CD4-positive, alpha-beta T cell (primary cell): ENCODE data around the gene SLC24A3. TPM values are rescaled to one million over a fixed set of nuclear protein-coding genes. Genes with fewer than 3 reads are reported as not detected.

ENCODE experiments used
- ATAC-seq: fragments of 200-7000 bp; cut with Tn5 transposase; one replicate; pipeline ENCODE4 v1.10.0; 2022; ENCODE audit warnings: mild to moderate bottlenecking; ENCODE audit not compliant: poor library complexity
- CTCF ChIA-PET: fragments of 350-600 bp; sonication (Branson Sonifier 250); formaldehyde crosslinking; loops from one replicate; lab custom pipeline; 2021; ENCODE audit warnings: antibody characterized with exemption, inconsistent platforms; lab: Charles Lee
- POLR2A ChIA-PET: fragments of 350-600 bp; sonication (Branson Sonifier 250); formaldehyde crosslinking; loops from one replicate; lab custom pipeline; 2021; ENCODE audit warnings: antibody characterized with exemption, inconsistent platforms; lab: Charles Lee
- DNase-seq, 14 experiments: peaks; one replicate each; pipeline ENCODE4 v3.0.0-alpha.2; 2013 to 2020; ENCODE audit warnings: mixed read lengths in 2 of 14
- H3K27ac ChIP-seq, 2 donors: one replicate each; pipeline versions ENCODE4 v1.5.1 to v1.7.0; 2013; ENCODE audit warnings: low read length in 2 of 2, low read depth in 1 of 2, mild to moderate bottlenecking in 1 of 2
- H3K27me3 ChIP-seq, 2 experiments: 1 replicate in 1 of 2; 2 replicates in 1 of 2; pipeline versions ENCODE4 v1.6.1 to v1.7.0; 2013; ENCODE audit warnings: low read length in 2 of 2, control low read depth in 1 of 2, mild to moderate bottlenecking in 1 of 2, moderate library complexity in 1 of 2; ENCODE audit not compliant: insufficient read depth in 2 of 2, control insufficient read depth in 1 of 2
- H3K36me3 ChIP-seq: one replicate; pipeline ENCODE4 v1.6.1; 2013; ENCODE audit warnings: low read length, control low read depth; ENCODE audit not compliant: insufficient read depth
- H3K4me1 ChIP-seq: one replicate; pipeline ENCODE4 v1.6.1; 2013; ENCODE audit warnings: low read length, control low read depth; ENCODE audit not compliant: insufficient read depth
- H3K4me3 ChIP-seq: one replicate; pipeline ENCODE4 v1.5.1; 2013; ENCODE audit warnings: mild to moderate bottlenecking, low read length, moderate library complexity
- H3K9me3 ChIP-seq, 2 experiments: 1 replicate in 1 of 2; 2 replicates in 1 of 2; pipeline versions ENCODE4 v1.6.1 to v1.7.0; 2013; ENCODE audit warnings: low read length in 2 of 2, mild to moderate bottlenecking in 2 of 2, control low read depth in 1 of 2, moderate library complexity in 1 of 2; ENCODE audit not compliant: control insufficient read depth in 1 of 2, insufficient read depth in 1 of 2
- H3K27ac Mint-ChIP-seq: one replicate; pipeline ENCODE4 v1.8.0; 2020; ENCODE audit warnings: mixed read lengths
- H3K27me3 Mint-ChIP-seq: one replicate; pipeline ENCODE4 v1.8.0; 2021; ENCODE audit warnings: mixed read lengths
- H3K36me3 Mint-ChIP-seq: one replicate; pipeline ENCODE4 v1.8.0; 2021; ENCODE audit warnings: low read depth, mixed read lengths
- H3K4me1 Mint-ChIP-seq: one replicate; pipeline ENCODE4 v1.8.0; 2021; ENCODE audit warnings: low read depth, mixed read lengths
- H3K4me3 Mint-ChIP-seq: one replicate; pipeline ENCODE4 v1.8.0; 2020; ENCODE audit warnings: mild to moderate bottlenecking, mixed read lengths
- H3K9me3 Mint-ChIP-seq: one replicate; pipeline ENCODE4 v1.8.0; 2020; ENCODE audit warnings: mixed read lengths
- intact Hi-C, 2 experiments: fragments of 100-400 bp; cut with DNase I in 1 of 2; cut with micrococcal nuclease in 1 of 2; formaldehyde crosslinking; loops; one replicate each; pipeline versions ENCODE4 v1.15.1 to v1.9.0; 2023 to 2025; cut with DNase I, micrococcal nuclease
- total RNA-seq, 174 experiments: library from RNA in 2 of 174; stranded (reverse) in 2 of 174; gene quantifications; one replicate each; pipeline ENCODE4 v1.2.3 and lab custom pipeline; 2021 to 2026
- TF ChIP-seq, protein P1 (sequence below): fragments of 200-600 bp; IDR thresholded peaks from one replicate; pipeline ENCODE4 v1.8.0; 2022; ENCODE audit warnings: antibody characterized with exemption, mild to moderate bottlenecking

SLC24A3 gene
- total RNA-seq, 2 experiments from 2014 or later, result not detected

DNA sequence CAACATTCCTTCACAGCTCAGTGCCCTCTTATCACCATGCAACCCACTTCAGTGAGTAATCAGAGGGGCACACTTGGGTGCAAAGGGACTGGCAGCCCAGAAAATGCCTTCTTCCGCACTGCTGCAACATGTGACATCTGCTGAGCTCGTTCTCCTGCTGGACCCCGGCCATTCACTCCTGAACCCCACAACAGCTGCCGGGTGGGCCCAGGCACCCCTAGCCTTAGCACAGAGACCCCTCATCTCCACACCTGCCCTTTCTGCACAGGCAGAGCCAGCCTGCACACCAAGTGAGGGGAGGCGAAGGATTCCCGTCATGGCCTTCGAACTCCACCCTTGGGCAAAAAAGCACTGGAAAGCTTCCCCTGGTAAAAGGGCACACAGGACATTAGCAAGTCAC is 381.3 kb downstream of the SLC24A3 start:
- H3K4me3 Mint-ChIP-seq, result no peak overlapping the region
- H3K27me3 Mint-ChIP-seq, result no peaks in the 10 kb centered on the region

DNA sequence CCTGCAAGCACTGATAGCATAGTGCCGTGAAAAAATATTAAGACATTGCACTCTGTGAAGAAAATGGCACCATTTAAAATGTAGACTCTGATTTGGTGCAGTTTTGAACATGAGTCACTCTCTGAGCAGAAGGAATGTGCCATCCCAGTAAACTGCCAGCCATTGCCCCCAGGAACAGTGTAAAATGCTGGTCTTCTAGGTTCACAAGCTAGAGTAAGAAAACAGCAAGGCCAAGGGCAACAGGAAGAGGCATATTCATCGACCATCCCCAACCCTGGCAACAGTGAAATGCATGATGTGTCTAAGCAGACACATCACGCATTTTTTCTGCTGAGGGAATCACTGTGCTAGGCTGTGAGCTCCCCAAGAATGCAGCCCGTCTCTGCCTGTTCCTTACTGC is 382.5 kb downstream of the SLC24A3 start:
- POLR2A ChIA-PET, result no interaction called here

More for the DNA sequence above, 381.3 kb downstream of the SLC24A3 start:
- Histone ChIP-seq H3K27ac (no peak overlapping the region), H3K36me3 (no peaks in the 10 kb centered on the region), H3K27me3 (no peaks in the 10 kb centered on the region), H3K4me1 (no peaks in the 10 kb centered on the region), H3K4me3 (no peak overlapping the region), H3K9me3 (peaks cover 0 to 4% of the 10 kb centered on the region in 2 experiments)
- no peaks in the 10 kb centered on the region for H3K36me3 Mint-ChIP-seq
- ChIA-PET CTCF (no interaction called here), POLR2A (no interaction called here)
- no peaks in the 10 kb centered on the region for H3K9me3 Mint-ChIP-seq
- H3K27ac Mint-ChIP-seq, result no peak overlapping the region
- DNase-seq (no peak), ATAC-seq (no peak)
- intact Hi-C loops, result no loop called here
- no peaks in the 10 kb centered on the region for H3K4me1 Mint-ChIP-seq
- TF ChIP-seq, protein P1, sequence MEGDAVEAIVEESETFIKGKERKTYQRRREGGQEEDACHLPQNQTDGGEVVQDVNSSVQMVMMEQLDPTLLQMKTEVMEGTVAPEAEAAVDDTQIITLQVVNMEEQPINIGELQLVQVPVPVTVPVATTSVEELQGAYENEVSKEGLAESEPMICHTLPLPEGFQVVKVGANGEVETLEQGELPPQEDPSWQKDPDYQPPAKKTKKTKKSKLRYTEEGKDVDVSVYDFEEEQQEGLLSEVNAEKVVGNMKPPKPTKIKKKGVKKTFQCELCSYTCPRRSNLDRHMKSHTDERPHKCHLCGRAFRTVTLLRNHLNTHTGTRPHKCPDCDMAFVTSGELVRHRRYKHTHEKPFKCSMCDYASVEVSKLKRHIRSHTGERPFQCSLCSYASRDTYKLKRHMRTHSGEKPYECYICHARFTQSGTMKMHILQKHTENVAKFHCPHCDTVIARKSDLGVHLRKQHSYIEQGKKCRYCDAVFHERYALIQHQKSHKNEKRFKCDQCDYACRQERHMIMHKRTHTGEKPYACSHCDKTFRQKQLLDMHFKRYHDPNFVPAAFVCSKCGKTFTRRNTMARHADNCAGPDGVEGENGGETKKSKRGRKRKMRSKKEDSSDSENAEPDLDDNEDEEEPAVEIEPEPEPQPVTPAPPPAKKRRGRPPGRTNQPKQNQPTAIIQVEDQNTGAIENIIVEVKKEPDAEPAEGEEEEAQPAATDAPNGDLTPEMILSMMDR, result no peak

DNA sequence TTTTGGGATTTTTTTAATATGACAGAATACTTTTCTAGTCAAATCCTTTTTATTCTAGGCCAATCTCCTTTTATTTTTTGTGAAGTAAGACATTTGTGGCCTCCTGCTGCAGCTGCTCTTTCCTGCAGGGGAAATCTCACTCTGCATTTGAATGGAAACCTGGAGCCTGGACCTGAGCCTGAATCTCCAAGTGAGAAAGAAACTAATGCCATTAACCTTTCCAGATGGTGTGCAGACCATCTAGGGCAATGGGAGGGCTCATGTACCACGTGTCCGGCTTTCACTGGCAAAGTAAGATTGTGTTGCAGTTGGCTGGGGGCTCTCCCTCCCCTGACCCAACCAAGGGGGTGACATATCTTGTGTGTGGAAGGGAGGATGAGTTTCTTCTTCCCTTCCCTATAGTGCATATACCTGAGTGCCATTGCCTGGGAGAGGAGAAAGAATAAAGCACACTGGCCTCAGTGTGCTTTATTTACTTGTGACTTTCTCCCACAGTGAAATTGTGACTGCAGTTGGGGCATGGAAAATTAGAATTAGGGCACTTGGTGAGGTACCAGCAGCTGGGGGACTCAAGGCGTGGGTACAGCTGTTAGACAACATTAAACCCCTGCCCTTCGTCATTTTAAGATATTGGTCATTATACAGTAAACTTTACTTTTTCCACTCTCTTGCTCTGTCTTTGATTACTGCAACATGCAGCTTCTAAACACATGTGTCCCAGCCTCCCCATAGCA is 385.8 kb downstream of the SLC24A3 start:
- POLR2A ChIA-PET, result no interaction called here
- no peaks in the 10 kb centered on the region for H3K4me1 Mint-ChIP-seq
- H3K27ac Mint-ChIP-seq, result no peak overlapping the region
- no peak overlapping the region for H3K4me3 Mint-ChIP-seq
- no peaks in the 10 kb centered on the region for H3K4me1 ChIP-seq
- TF ChIP-seq, protein P1, result no peak
- no peak overlapping the region for H3K4me3 ChIP-seq
- H3K27ac ChIP-seq, result no peak overlapping the region
- intact Hi-C loops, result no loop called here
- no peaks in the 10 kb centered on the region for H3K36me3 Mint-ChIP-seq
- H3K27me3 ChIP-seq, result no peaks in the 10 kb centered on the region
- H3K27me3 Mint-ChIP-seq, result no peaks in the 10 kb centered on the region
- DNase-seq, result no peak
- no peak for ATAC-seq
- H3K36me3 ChIP-seq, result no peaks in the 10 kb centered on the region
- H3K9me3 ChIP-seq, result peaks cover 0 to 8% of the 10 kb centered on the region in 2 experiments
- CTCF ChIA-PET, result no interaction called here
- no peaks in the 10 kb centered on the region for H3K9me3 Mint-ChIP-seq

More for the DNA sequence above, 382.5 kb downstream of the SLC24A3 start:
- Histone ChIP-seq H3K27me3 (no peaks in the 10 kb centered on the region), H3K36me3 (no peaks in the 10 kb centered on the region), H3K27ac (no peak overlapping the region), H3K4me1 (no peaks in the 10 kb centered on the region), H3K4me3 (no peak overlapping the region), H3K9me3 (peaks cover 0 to 8% of the 10 kb centered on the region in 2 experiments)
- H3K9me3 Mint-ChIP-seq, result no peaks in the 10 kb centered on the region
- H3K36me3 Mint-ChIP-seq, result no peaks in the 10 kb centered on the region
- intact Hi-C loops, result no loop called here
- ATAC-seq (no peak), DNase-seq (no peak)
- no peak overlapping the region for H3K4me3 Mint-ChIP-seq
- TF ChIP-seq, protein P1, result no peak
- no peaks in the 10 kb centered on the region for H3K27me3 Mint-ChIP-seq
- H3K4me1 Mint-ChIP-seq, result no peaks in the 10 kb centered on the region
- CTCF ChIA-PET, result no interaction called here
- no peak overlapping the region for H3K27ac Mint-ChIP-seq
